Mammary epithelial cell (primary cell): ENCODE data around the gene MAGEA12.
"Not testable (repeated sequence)": the region's sequence is repeated elsewhere in the genome, so short reads cannot be mapped to it uniquely, and the experiment has no call there.

Experiments
- CTCF ChIP-seq, 2 donors: IDR thresholded peaks in 1 of 2; conservative IDR thresholded peaks in 1 of 2; 2 replicates each; pipeline ENCODE4 v1.5.1; 2011 to 2012; ENCODE audit warnings: inconsistent platforms in 2 of 2, low read length in 2 of 2, mild to moderate bottlenecking in 2 of 2, control low read depth in 1 of 2, low read depth in 1 of 2; ENCODE audit not compliant: insufficient read depth in 1 of 2; ENCODE audit errors: extremely low read depth in 1 of 2
- EZH2 ChIP-seq: IDR thresholded peaks from 2 replicates; pipeline ENCODE4 v1.6.1; 2012; ENCODE audit warnings: low read length, inconsistent platforms, borderline replicate concordance

GRCh38 chrX:152758918-152759317 is 25.4 kb downstream of the MAGEA12 start, which contains the start of gene CSAG3:
- TF ChIP-seq EZH2; CTCF (conservative IDR thresholded peaks at IDR 0.05 in 1 of 2, IDR thresholded peaks at IDR 0.05 in 1 of 2; ENCODE audit: extremely low read depth in 1 of 2, insufficient read depth in 1 of 2, low read depth in 1 of 2, low read length in 2 of 2): not testable (repeated sequence)
